Transverse colon (tissue), 4 donors: ENCODE measurements around the gene MYL4. TPM values are rescaled to one million over a fixed set of nuclear protein-coding genes. Genes with fewer than 3 reads are reported as not detected.

ENCODE experiments used
- DNase-seq: peaks from one replicate; pipeline ENCODE4 v3.0.0-alpha.2; 2019
- H3K27ac ChIP-seq, 4 donors: fragments of 200-600 bp; sonication (generic); 2 replicates each; pipeline ENCODE4 v1.5.1; 2016 to 2018; ENCODE audit warnings: inconsistent platforms in 4 of 4
- H3K27me3 ChIP-seq: fragments of 200-600 bp; sonication (generic); 2 replicates; pipeline ENCODE4 v1.5.1; 2017; ENCODE audit warnings: inconsistent platforms
- H3K36me3 ChIP-seq, 4 donors: fragments of 200-600 bp; sonication (generic); 2 replicates each; pipeline ENCODE4 v1.5.1; 2017 to 2019; ENCODE audit warnings: inconsistent platforms in 4 of 4
- H3K4me1 ChIP-seq, 4 donors: fragments of 200-600 bp; sonication (generic); 2 replicates each; pipeline ENCODE4 v1.5.1; 2017 to 2020; ENCODE audit warnings: inconsistent platforms in 4 of 4
- H3K4me3 ChIP-seq, 4 donors: fragments of 200-600 bp; sonication (generic); 1 replicate in 1 of 4; 2 replicates in 3 of 4; pipeline versions ENCODE4 v1.5.1 to v1.6.1; 2017 to 2019; ENCODE audit warnings: inconsistent platforms in 4 of 4
- H3K9me3 ChIP-seq, 2 donors: fragments of 200-600 bp; sonication (generic); 2 replicates each; pipeline ENCODE4 v1.5.1; 2017 to 2019; ENCODE audit warnings: inconsistent platforms in 2 of 2
- EP300 ChIP-seq: sonication (generic); formaldehyde crosslinking; IDR thresholded peaks from one replicate; pipeline ENCODE4 v1.6.1; 2017; ENCODE audit warnings: antibody characterized with exemption, low read depth
- POLR2A ChIP-seq: fragments of 450-650 bp; IDR thresholded peaks from one replicate; pipeline ENCODE4 v1.6.1; 2016; ENCODE audit warnings: antibody characterized with exemption, mild to moderate bottlenecking, moderate library complexity
- POLR2AphosphoS5 ChIP-seq, 3 donors: sonication (generic); formaldehyde crosslinking; IDR thresholded peaks; one replicate each; pipeline ENCODE4 v1.6.1; 2016; ENCODE audit warnings: antibody characterized with exemption in 3 of 3
- WGBS, 2 donors: methylation state at CpG; one replicate each; pipeline ENCODE4 v1.1.5; 2018; ENCODE audit warnings: low coverage in 1 of 2; 5-methylcytosine and 5-hydroxymethylcytosine counted together
- in situ Hi-C, 4 donors: fragments of 200-750 bp; cut with MboI; loops; one replicate each; pipeline versions ENCODE4 v1.15.0 to v1.15.1; 2017; ENCODE audit warnings: low sequenced_read_pairs in 3 of 4, low pct_ligation_motif_present in 1 of 4, low pct_unique_long_range_greater_than_20kb in 1 of 4
- intact Hi-C: fragments of 100-400 bp; cut with DNase I; formaldehyde crosslinking; loops from one replicate; pipeline ENCODE4 v1.15.1; 2023; ENCODE audit warnings: low total_unique reads
- total RNA-seq, 4 donors: library from RNA; depleted of rRNA; stranded (reverse); fragments of >200 nt; gene quantifications; one replicate each; pipeline ENCODE4 v1.1.0, GENCODE V29; 2016
- TF ChIP-seq, protein P1 (sequence below), 5 experiments: fragments of 200-600 bp in 3 of 5; fragments of 450-650 bp in 2 of 5; sonication (generic) in 3 of 5; IDR thresholded peaks; 1 replicate in 2 of 5; 2 replicates in 3 of 5; pipeline ENCODE4 v1.5.1; 2016 to 2017; ENCODE audit warnings: antibody characterized with exemption in 5 of 5, inconsistent platforms in 3 of 5, mild to moderate bottlenecking in 2 of 5, moderate library complexity in 1 of 5

MYL4 gene
- total RNA-seq, 4 donors from 2014 or later = not detected

GRCh38 chr17:47251421-47251940 is 42.3 kb downstream of the MYL4 start:
- TF ChIP-seq, protein P1, sequence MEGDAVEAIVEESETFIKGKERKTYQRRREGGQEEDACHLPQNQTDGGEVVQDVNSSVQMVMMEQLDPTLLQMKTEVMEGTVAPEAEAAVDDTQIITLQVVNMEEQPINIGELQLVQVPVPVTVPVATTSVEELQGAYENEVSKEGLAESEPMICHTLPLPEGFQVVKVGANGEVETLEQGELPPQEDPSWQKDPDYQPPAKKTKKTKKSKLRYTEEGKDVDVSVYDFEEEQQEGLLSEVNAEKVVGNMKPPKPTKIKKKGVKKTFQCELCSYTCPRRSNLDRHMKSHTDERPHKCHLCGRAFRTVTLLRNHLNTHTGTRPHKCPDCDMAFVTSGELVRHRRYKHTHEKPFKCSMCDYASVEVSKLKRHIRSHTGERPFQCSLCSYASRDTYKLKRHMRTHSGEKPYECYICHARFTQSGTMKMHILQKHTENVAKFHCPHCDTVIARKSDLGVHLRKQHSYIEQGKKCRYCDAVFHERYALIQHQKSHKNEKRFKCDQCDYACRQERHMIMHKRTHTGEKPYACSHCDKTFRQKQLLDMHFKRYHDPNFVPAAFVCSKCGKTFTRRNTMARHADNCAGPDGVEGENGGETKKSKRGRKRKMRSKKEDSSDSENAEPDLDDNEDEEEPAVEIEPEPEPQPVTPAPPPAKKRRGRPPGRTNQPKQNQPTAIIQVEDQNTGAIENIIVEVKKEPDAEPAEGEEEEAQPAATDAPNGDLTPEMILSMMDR (IDR thresholded peaks at IDR 0.05) = no peak
- TF ChIP-seq POLR2A (no peak), EP300 (no peak), POLR2AphosphoS5 (IDR thresholded peaks at IDR 0.05) (no peak)
- intact Hi-C loops = no loop called here
- no peak for DNase-seq
- no peak overlapping the region for H3K4me3 ChIP-seq
- H3K36me3 ChIP-seq = no peaks in the 10 kb centered on the region
- H3K4me1 ChIP-seq = peaks cover 0 to 19% (median 6%) of the 10 kb centered on the region in 4 donors
- WGBS, 2 donors = 90 to 100% methylated on average over 1 of the region's 1 CpG
- no peaks in the 10 kb centered on the region for H3K9me3 ChIP-seq
- in situ Hi-C loops = no loop called here
- H3K27me3 ChIP-seq = peaks cover 17% of the 10 kb centered on the region
- no peak overlapping the region for H3K27ac ChIP-seq

DNA sequence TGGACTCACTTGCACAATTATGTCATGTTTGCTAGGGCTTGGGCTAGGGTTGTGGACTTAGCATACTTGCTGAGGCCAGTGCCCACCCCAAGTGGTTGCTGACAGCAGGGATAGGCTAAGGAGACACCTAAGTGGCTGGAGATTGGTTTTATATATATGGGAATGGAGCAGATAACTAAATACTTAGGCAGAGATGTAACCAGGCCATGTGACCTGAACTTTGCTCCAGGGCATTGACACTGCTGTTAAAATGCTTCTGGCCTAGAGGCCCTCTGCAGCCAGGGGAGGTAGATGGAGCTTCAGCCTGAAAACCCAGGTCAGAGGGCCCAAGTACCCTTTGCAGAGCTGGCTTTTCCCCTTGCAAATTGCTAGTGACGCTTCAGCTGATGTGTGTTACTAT is 43.1 kb downstream of the MYL4 start:
- no peak overlapping the region for H3K27ac ChIP-seq
- H3K4me1 ChIP-seq = peaks cover 0 to 26% (median 7%) of the 10 kb centered on the region in 4 donors
- H3K4me3 ChIP-seq = no peak overlapping the region
- H3K9me3 ChIP-seq = no peaks in the 10 kb centered on the region
- WGBS, 2 donors = 86 to 94% methylated on average over 1 of the region's 1 CpG
- no peak for DNase-seq
- H3K36me3 ChIP-seq = no peaks in the 10 kb centered on the region
- H3K27me3 ChIP-seq = peaks cover 20% of the 10 kb centered on the region
- intact Hi-C loops = no loop called here
- TF ChIP-seq, protein P1 (IDR thresholded peaks at IDR 0.05) = no peak
- TF ChIP-seq EP300 = no peak
- no peak for TF ChIP-seq POLR2A
- no peak for TF ChIP-seq POLR2AphosphoS5 (IDR thresholded peaks at IDR 0.05)
- in situ Hi-C loops = no loop called here

DNA sequence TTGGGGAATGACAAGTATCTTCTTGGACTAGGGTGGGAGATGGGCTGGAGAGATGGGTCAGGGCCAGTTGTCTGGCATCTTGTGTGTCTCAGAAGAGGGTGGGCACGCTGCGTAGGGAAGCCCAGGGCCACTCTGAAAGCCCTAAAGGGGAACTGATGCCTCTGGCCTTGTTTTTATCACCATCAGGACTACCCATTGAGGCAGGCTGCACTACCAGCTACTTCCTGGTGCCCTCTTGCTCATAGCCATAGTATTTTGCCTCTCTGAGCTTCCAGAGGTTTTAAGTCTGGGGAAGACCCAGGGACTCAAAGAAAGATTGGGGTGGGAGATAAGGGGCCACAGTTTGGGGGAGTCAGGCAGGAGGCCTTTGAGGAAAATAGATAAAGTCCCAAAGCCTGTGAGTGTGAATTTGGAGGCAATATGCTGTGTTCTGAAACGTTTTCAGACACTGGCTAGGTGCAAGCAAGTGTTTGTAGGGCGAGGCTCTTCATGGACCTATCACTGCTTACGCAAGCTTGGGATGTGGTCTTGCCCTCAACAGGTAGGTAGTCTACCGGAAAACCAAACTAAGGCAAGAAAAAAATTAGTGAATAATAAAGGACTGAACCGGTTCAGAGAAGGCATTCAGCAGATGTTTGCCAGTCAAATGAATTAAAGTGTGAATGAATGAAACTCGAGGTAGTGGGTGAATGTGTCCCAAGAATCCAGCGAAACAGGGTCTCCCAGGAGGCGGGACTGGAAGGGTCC is 43.8 kb downstream of the MYL4 start:
- no peak for DNase-seq

More for the DNA sequence above, 43.8 kb downstream of the MYL4 start:
- TF ChIP-seq POLR2A (no peak), POLR2AphosphoS5 (IDR thresholded peaks at IDR 0.05) (no peak), EP300 (no peak)
- TF ChIP-seq, protein P1 (IDR thresholded peaks at IDR 0.05) = no peak
- Histone ChIP-seq H3K4me1 (peaks cover 0 to 31% (median 7%) of the 10 kb centered on the region in 4 donors), H3K4me3 (peak overlapping the region in 3 of 4 donors; percentile 53 to 64 (median 55)), H3K27ac (peak overlapping the region; percentile 66 to 90 (median 82)), H3K9me3 (no peaks in the 10 kb centered on the region), H3K36me3 (no peaks in the 10 kb centered on the region), H3K27me3 (peaks cover 21% of the 10 kb centered on the region)
- in situ Hi-C loops = no loop called here
- 67 to 68% methylated on average over 7 to 10 of the region's 10 CpGs for whole genome bisulfite sequencing, 2 donors
- intact Hi-C loops = no loop called here
